Activated naive CD4-positive, alpha-beta T cell treated with anti-CD3 and anti-CD28 coated beads, Interleukin-2, amount 10 ng/mL, durations not matched to agents 7 days and 5 days (primary cell): ENCODE data around the gene GOLGA6C.
"Not testable (repeated sequence)": the region's sequence is repeated elsewhere in the genome, so short reads cannot be mapped to it uniquely, and the experiment has no call there.

Experiments
- CTCF ChIA-PET: fragments of 350-600 bp; sonication (Branson Sonifier 250); formaldehyde crosslinking; loops from one replicate; lab custom pipeline; 2021; ENCODE audit warnings: antibody characterized with exemption; lab: Charles Lee
- DNase-seq: peaks from one replicate; pipeline ENCODE4 v3.0.0-alpha.2; 2020
- H3K27ac Mint-ChIP-seq: one replicate; pipeline ENCODE4 v1.8.0; 2021; ENCODE audit warnings: mild to moderate bottlenecking, moderate library complexity, mixed read lengths
- H3K27me3 Mint-ChIP-seq: one replicate; pipeline ENCODE4 v1.8.0; 2021; ENCODE audit warnings: mild to moderate bottlenecking, mixed read lengths
- H3K36me3 Mint-ChIP-seq: one replicate; pipeline ENCODE4 v1.8.0; 2021; ENCODE audit warnings: mixed read lengths
- H3K4me1 Mint-ChIP-seq: one replicate; pipeline ENCODE4 v1.8.0; 2021; ENCODE audit warnings: mixed read lengths
- H3K4me3 Mint-ChIP-seq: one replicate; pipeline ENCODE4 v1.8.0; 2021; ENCODE audit warnings: mild to moderate bottlenecking, moderate library complexity, mixed read lengths
- H3K9me3 Mint-ChIP-seq: one replicate; pipeline ENCODE4 v1.8.0; 2021; ENCODE audit warnings: mixed read lengths

GOLGA6C gene

GRCh38 chr15:75259873-75260272 is 1.7 kb downstream of the GOLGA6C start:
- H3K4me3 Mint-ChIP-seq, H3K27me3 Mint-ChIP-seq, CTCF ChIA-PET, H3K9me3 Mint-ChIP-seq, H3K4me1 Mint-ChIP-seq, H3K36me3 Mint-ChIP-seq, DNase-seq, H3K27ac Mint-ChIP-seq: not testable (repeated sequence)

- CTCF ChIA-PET: interaction anchor here (1.1 to 1.2 kb wide), 2 partner anchors 236 to 243 kb away, joined by 3 to 4 read pairs; no protein-coding TSS in a partner anchor
- not testable (repeated sequence) for H3K4me3 Mint-ChIP-seq, H3K27me3 Mint-ChIP-seq
Observed at GRCh38 chr15:75273751-75274359, 15.7 kb downstream of the GOLGA6C start.

GRCh38 chr15:75274509-75275107 is 16.5 kb downstream of the GOLGA6C start:
- not testable (repeated sequence) for H3K4me1 Mint-ChIP-seq, H3K36me3 Mint-ChIP-seq, H3K27ac Mint-ChIP-seq, H3K4me3 Mint-ChIP-seq, H3K9me3 Mint-ChIP-seq, H3K27me3 Mint-ChIP-seq
- DNase-seq: peak; percentile 85
- CTCF ChIA-PET: interaction anchor here (0.6 to 1.2 kb wide), 3 partner anchors 33 to 243 kb away, joined by 3 to 4 read pairs (median 3); no protein-coding TSS in a partner anchor

More at GRCh38 chr15:75273751-75274359, 15.7 kb downstream of the GOLGA6C start:
- not testable (repeated sequence) for H3K9me3 Mint-ChIP-seq, H3K36me3 Mint-ChIP-seq, DNase-seq, H3K27ac Mint-ChIP-seq, H3K4me1 Mint-ChIP-seq

GRCh38 chr15:75275617-75276016 is 17.5 kb downstream of the GOLGA6C start:
- H3K4me1 Mint-ChIP-seq, H3K9me3 Mint-ChIP-seq, H3K4me3 Mint-ChIP-seq, H3K27ac Mint-ChIP-seq, CTCF ChIA-PET, H3K27me3 Mint-ChIP-seq, DNase-seq, H3K36me3 Mint-ChIP-seq: not testable (repeated sequence)

- CTCF ChIA-PET, H3K4me1 Mint-ChIP-seq, H3K27me3 Mint-ChIP-seq, H3K27ac Mint-ChIP-seq, H3K9me3 Mint-ChIP-seq, H3K4me3 Mint-ChIP-seq, DNase-seq, H3K36me3 Mint-ChIP-seq: not testable (repeated sequence)
Observed at GRCh38 chr15:75278497-75278896, 20.4 kb downstream of the GOLGA6C start.

GRCh38 chr15:75282572-75282971 is 24.4 kb downstream of the GOLGA6C start, which contains the start of gene GOLGA6D:
Gene GOLGA6D, plus strand, starts transcription at chr15:75282835. Its CDS starts 41 bp downstream, at chr15:75282876.
- H3K27me3 Mint-ChIP-seq, H3K9me3 Mint-ChIP-seq, H3K4me1 Mint-ChIP-seq, DNase-seq, H3K27ac Mint-ChIP-seq, H3K4me3 Mint-ChIP-seq, CTCF ChIA-PET, H3K36me3 Mint-ChIP-seq: not testable (repeated sequence)

GRCh38 chr15:75284152-75284551 is 26.0 kb downstream of the GOLGA6C start:
- DNase-seq, CTCF ChIA-PET, H3K4me3 Mint-ChIP-seq, H3K27ac Mint-ChIP-seq, H3K4me1 Mint-ChIP-seq, H3K9me3 Mint-ChIP-seq, H3K27me3 Mint-ChIP-seq, H3K36me3 Mint-ChIP-seq: not testable (repeated sequence)

GRCh38 chr15:75293660-75294059 is 35.5 kb downstream of the GOLGA6C start:
- H3K27ac Mint-ChIP-seq, H3K4me3 Mint-ChIP-seq, DNase-seq, H3K36me3 Mint-ChIP-seq, CTCF ChIA-PET, H3K27me3 Mint-ChIP-seq, H3K4me1 Mint-ChIP-seq, H3K9me3 Mint-ChIP-seq: not testable (repeated sequence)

- H3K9me3 Mint-ChIP-seq, H3K27ac Mint-ChIP-seq, H3K36me3 Mint-ChIP-seq: not testable (repeated sequence)
Observed at GRCh38 chr15:75298541-75299310, 40.6 kb downstream of the GOLGA6C start.

GRCh38 chr15:75299311-75299688 is 41.2 kb downstream of the GOLGA6C start:
- not testable (repeated sequence) for H3K9me3 Mint-ChIP-seq
- peak; percentile 76 for DNase-seq

More at GRCh38 chr15:75298541-75299310, 40.6 kb downstream of the GOLGA6C start:
- H3K4me1 Mint-ChIP-seq, H3K4me3 Mint-ChIP-seq, DNase-seq: not testable (repeated sequence)
- peaks cover 15% of the 10 kb centered on the region for H3K27me3 Mint-ChIP-seq
- CTCF ChIA-PET: interaction anchor here (0.8 to 1.6 kb wide), 2 partner anchors 265 to 268 kb away, joined by 3 to 5 read pairs; no protein-coding TSS in a partner anchor

GRCh38 chr15:75300026-75300425 is 41.9 kb downstream of the GOLGA6C start:
- not testable (repeated sequence) for H3K36me3 Mint-ChIP-seq, H3K9me3 Mint-ChIP-seq, DNase-seq, H3K4me3 Mint-ChIP-seq, H3K27ac Mint-ChIP-seq
- CTCF ChIA-PET: interaction anchor here (1.0 to 1.6 kb wide), 3 partner anchors 169 to 270 kb away, joined by 3 read pairs; no protein-coding TSS in a partner anchor
- peaks cover 24% of the 10 kb centered on the region for H3K27me3 Mint-ChIP-seq
- H3K4me1 Mint-ChIP-seq: peaks cover 11% of the 10 kb centered on the region

More at GRCh38 chr15:75299311-75299688, 41.2 kb downstream of the GOLGA6C start:
- CTCF ChIA-PET: interaction anchor here (1.0 to 1.6 kb wide), 3 partner anchors 169 to 270 kb away, joined by 3 read pairs; no protein-coding TSS in a partner anchor
- peaks cover 20% of the 10 kb centered on the region for H3K27me3 Mint-ChIP-seq
- H3K4me1 Mint-ChIP-seq, H3K4me3 Mint-ChIP-seq, H3K36me3 Mint-ChIP-seq, H3K27ac Mint-ChIP-seq: not testable (repeated sequence)

- H3K27me3 Mint-ChIP-seq: peaks cover 38% of the 10 kb centered on the region
Observed at GRCh38 chr15:75302318-75302717, 44.2 kb downstream of the GOLGA6C start.

GRCh38 chr15:75302753-75303152 is 44.6 kb downstream of the GOLGA6C start:
- peaks cover 14% of the 10 kb centered on the region for H3K4me1 Mint-ChIP-seq

More at GRCh38 chr15:75302318-75302717, 44.2 kb downstream of the GOLGA6C start:
- no peak for DNase-seq
- no peaks in the 10 kb centered on the region for H3K9me3 Mint-ChIP-seq
- no peaks in the 10 kb centered on the region for H3K36me3 Mint-ChIP-seq
- CTCF ChIA-PET: no interaction called here
- H3K4me3 Mint-ChIP-seq: no peak overlapping the region
- no peak overlapping the region for H3K27ac Mint-ChIP-seq
- H3K4me1 Mint-ChIP-seq: peaks cover 11% of the 10 kb centered on the region

GRCh38 chr15:75306188-75306587 is 48.1 kb downstream of the GOLGA6C start:
- DNase-seq: no peak
- Mint-ChIP-seq H3K27ac (no peak overlapping the region), H3K9me3 (no peaks in the 10 kb centered on the region), H3K36me3 (no peaks in the 10 kb centered on the region), H3K27me3 (peaks cover 58% of the 10 kb centered on the region), H3K4me3 (no peak overlapping the region), H3K4me1 (peaks cover 17% of the 10 kb centered on the region)
- CTCF ChIA-PET: no interaction called here

More at GRCh38 chr15:75302753-75303152, 44.6 kb downstream of the GOLGA6C start:
- H3K36me3 Mint-ChIP-seq, H3K9me3 Mint-ChIP-seq, CTCF ChIA-PET, DNase-seq, H3K27ac Mint-ChIP-seq, H3K4me3 Mint-ChIP-seq: not testable (repeated sequence)
- H3K27me3 Mint-ChIP-seq: peaks cover 43% of the 10 kb centered on the region
